ENCODE data around the gene ITGAD. TPM values are rescaled to one million over a fixed set of nuclear protein-coding genes. Genes with fewer than 3 reads are reported as not detected.
"Not testable (repeated sequence)": the region's sequence is repeated elsewhere in the genome, so short reads cannot be mapped to it uniquely, and the experiment has no call there.

ITGAD gene
- total and polyA plus RNA-seq, 2 of the 8 experiments (the other 6 are each of a cell fraction or from before 2014, with no cell fraction given): 0.06 TPM; not detected in 1

DNA sequence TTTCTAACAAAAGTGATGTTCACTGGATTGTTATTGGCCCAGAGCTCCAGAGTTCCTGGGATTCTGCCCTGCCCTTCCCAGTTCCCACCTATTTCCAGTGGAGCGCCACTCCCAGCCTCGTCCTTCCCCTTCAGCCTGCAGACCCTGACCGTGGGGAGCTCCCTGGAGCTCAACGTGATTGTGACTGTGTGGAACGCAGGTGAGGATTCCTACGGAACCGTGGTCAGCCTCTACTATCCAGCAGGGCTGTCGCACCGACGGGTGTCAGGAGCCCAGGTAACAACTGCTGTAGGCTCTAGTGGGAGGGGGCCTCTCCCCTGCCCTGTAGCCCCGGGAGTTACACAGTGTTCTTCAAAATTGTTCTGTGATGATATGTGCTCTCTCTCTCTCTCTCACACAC lies 23.2 kb downstream of the ITGAD start (continued):
- TF ChIP-seq CBX8 (IDR thresholded peaks at IDR 0.05; ENCODE audit: borderline replicate concordance, low read depth, low read length) (no peak), JUND (IDR thresholded peaks at IDR 0.05; ENCODE audit: low read length) (no peak)
- TF ChIP-seq, protein P1, sequence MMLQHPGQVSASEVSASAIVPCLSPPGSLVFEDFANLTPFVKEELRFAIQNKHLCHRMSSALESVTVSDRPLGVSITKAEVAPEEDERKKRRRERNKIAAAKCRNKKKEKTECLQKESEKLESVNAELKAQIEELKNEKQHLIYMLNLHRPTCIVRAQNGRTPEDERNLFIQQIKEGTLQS (IDR thresholded peaks at IDR 0.05; ENCODE audit: insufficient read depth, low read depth, low read length): no peak

GRCh38 chr16:31417036-31417435 lies 23.9 kb downstream of the ITGAD start:
- CTCF ChIA-PET (ENCODE audit: partially characterized antibody): interaction anchor here (0.6 to 1.3 kb wide), 2 partner anchors 34 to 216 kb away, joined by 3 to 4 read pairs; no protein-coding TSS in a partner anchor
- H3K18ac ChIP-seq (ENCODE audit: extremely low read depth, low read length); POLR2A ChIA-PET (ENCODE audit: partially characterized antibody); H3K4ac ChIP-seq (replicated peaks; ENCODE audit: insufficient read length, low read depth, low read length); H2BK120ac ChIP-seq (replicated peaks; ENCODE audit: low read depth, low read length); H3K4me2 ChIP-seq (ENCODE audit: insufficient read depth in 1 of 2, low read depth in 2 of 2, low read length in 2 of 2); H3K23ac ChIP-seq (ENCODE audit: insufficient read length); DNase-seq (ENCODE audit: low read depth in 1 of 2, low spot score in 2 of 2); H4K20me1 ChIP-seq (replicated peaks in 1 of 2; ENCODE audit: control insufficient read depth in 1 of 2, insufficient read depth in 2 of 2, low read length in 2 of 2); H3K79me1 ChIP-seq (ENCODE audit: low read depth, low read length); H4K5ac ChIP-seq (ENCODE audit: insufficient read length, low read depth, low read length); H3K23me2 ChIP-seq (ENCODE audit: low read depth, low read length); H3K9ac ChIP-seq (replicated peaks in 1 of 4; ENCODE audit: extremely low read depth in 1 of 4, low read depth in 3 of 4, low read length in 3 of 4); H4K8ac ChIP-seq (ENCODE audit: extremely low read depth, insufficient read depth, low read length); H2BK5ac ChIP-seq (ENCODE audit: low read depth, low read length); H3K27ac ChIP-seq (ENCODE audit: low read depth, low read length); H3K14ac ChIP-seq (ENCODE audit: insufficient read length); FAIRE-seq; H3K56ac ChIP-seq (replicated peaks; ENCODE audit: insufficient read length, low read depth, low read length); H3K36me3 ChIP-seq (ENCODE audit: control insufficient read depth in 2 of 4, insufficient read depth in 4 of 4, low read length in 3 of 4); H3K79me2 ChIP-seq (ENCODE audit: control insufficient read depth in 1 of 2, insufficient read depth in 2 of 2, low read length in 2 of 2); H3K9me3 ChIP-seq (ENCODE audit: insufficient read depth in 2 of 2, low read depth in 1 of 2, low read length in 1 of 2); H2AK5ac ChIP-seq (ENCODE audit: low read depth, low read length); H2BK15ac ChIP-seq (ENCODE audit: low read length); H2AFZ ChIP-seq (ENCODE audit: low read length); H2BK20ac ChIP-seq (ENCODE audit: low read length); H2BK12ac ChIP-seq (ENCODE audit: low read depth, low read length); H3K4me3 ChIP-seq (ENCODE audit: extremely low read depth in 1 of 4, insufficient read depth in 2 of 4, low read depth in 3 of 4, low read length in 4 of 4); H3K27me3 ChIP-seq (replicated peaks in 1 of 4; ENCODE audit: control insufficient read depth in 3 of 4, extremely low read depth in 1 of 4, insufficient read depth in 3 of 4, low read length in 3 of 4); H3K4me1 ChIP-seq (replicated peaks in 1 of 4; ENCODE audit: control insufficient read depth in 3 of 4, insufficient read depth in 4 of 4, low read length in 3 of 4); H4K91ac ChIP-seq (replicated peaks; ENCODE audit: insufficient read length, low read length): not testable (repeated sequence)
- WGBS, 2 experiments (ENCODE audit: extremely low coverage in 1 of 2, insufficient coverage in 1 of 2, insufficient read length in 1 of 2, insufficient replicate concordance in 2 of 2, low coverage in 1 of 2, low lambda C conversion rate in 2 of 2, missing lambda C conversion rate in 1 of 2): 84% methylated on average over 2 of the region's 2 CpGs; no CpG with 5 or more reads in 1 of the 2 experiments

Data from H1 (cell line).